GM06990 (cell line): Measurements from ENCODE around the gene ADAT1.

Experiments used
- DNase-seq: peaks from one replicate; pipeline ENCODE4 v3.0.0-alpha.2; 2011; ENCODE audit not compliant: insufficient read length; ENCODE audit errors: extremely low read depth
- H3K27me3 ChIP-seq: replicated peaks from 2 replicates; pipeline ENCODE4 v1.6.0; 2011; ENCODE audit warnings: low read length; ENCODE audit not compliant: control insufficient read depth, insufficient read depth
- H3K36me3 ChIP-seq: 2 replicates; pipeline ENCODE4 v1.5.1; 2011; ENCODE audit warnings: low read length; ENCODE audit not compliant: control insufficient read depth, insufficient read depth
- H3K4me3 ChIP-seq: replicated peaks from 2 replicates; pipeline ENCODE4 v1.5.1; 2011; ENCODE audit warnings: low read depth, mild to moderate bottlenecking, control low read depth, low read length
- TF ChIP-seq, protein P1 (sequence below): IDR thresholded peaks from 2 replicates; pipeline ENCODE4 v1.5.1; 2011; ENCODE audit warnings: low read length, control low read depth, mild to moderate bottlenecking, inconsistent platforms; ENCODE audit not compliant: insufficient read depth, poor library complexity, severe bottlenecking

ADAT1 gene

GRCh38 chr16:75555213-75555706 lies 67.8 kb downstream of the ADAT1 start:
- H3K27me3 ChIP-seq = no peaks in the 10 kb centered on the region
- TF ChIP-seq, protein P1, sequence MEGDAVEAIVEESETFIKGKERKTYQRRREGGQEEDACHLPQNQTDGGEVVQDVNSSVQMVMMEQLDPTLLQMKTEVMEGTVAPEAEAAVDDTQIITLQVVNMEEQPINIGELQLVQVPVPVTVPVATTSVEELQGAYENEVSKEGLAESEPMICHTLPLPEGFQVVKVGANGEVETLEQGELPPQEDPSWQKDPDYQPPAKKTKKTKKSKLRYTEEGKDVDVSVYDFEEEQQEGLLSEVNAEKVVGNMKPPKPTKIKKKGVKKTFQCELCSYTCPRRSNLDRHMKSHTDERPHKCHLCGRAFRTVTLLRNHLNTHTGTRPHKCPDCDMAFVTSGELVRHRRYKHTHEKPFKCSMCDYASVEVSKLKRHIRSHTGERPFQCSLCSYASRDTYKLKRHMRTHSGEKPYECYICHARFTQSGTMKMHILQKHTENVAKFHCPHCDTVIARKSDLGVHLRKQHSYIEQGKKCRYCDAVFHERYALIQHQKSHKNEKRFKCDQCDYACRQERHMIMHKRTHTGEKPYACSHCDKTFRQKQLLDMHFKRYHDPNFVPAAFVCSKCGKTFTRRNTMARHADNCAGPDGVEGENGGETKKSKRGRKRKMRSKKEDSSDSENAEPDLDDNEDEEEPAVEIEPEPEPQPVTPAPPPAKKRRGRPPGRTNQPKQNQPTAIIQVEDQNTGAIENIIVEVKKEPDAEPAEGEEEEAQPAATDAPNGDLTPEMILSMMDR = no peak
- peak overlapping the region; percentile 87 for H3K4me3 ChIP-seq
- no peaks in the 10 kb centered on the region for H3K36me3 ChIP-seq
- DNase-seq = no peak

DNA sequence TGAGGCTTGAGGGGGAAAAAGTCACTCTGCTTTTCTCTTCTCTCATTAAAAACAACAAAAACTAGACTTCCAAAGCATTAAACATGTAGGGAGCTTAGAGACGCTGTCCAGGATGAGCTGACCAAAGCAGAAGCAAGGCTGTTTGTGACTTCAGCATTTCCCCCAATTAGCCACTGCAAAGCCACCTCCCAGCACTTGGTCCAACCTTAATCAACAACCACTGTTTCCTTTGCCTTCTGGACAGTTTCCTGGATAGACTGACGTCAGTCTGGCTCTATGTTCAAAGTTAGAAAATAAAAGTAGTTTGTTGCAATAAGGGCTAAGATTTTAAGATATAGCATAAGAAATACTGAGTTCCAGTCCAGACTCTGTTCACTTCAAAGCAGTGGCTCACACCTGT lies 70.1 kb downstream of the ADAT1 start:
- H3K4me3 ChIP-seq = no peak overlapping the region
- no peak for DNase-seq
- H3K27me3 ChIP-seq = no peaks in the 10 kb centered on the region
- no peaks in the 10 kb centered on the region for H3K36me3 ChIP-seq
- TF ChIP-seq, protein P1 = no peak

- no peaks in the 10 kb centered on the region for H3K27me3 ChIP-seq
- TF ChIP-seq, protein P1 = peak; percentile 72
- DNase-seq = peak; percentile 40
- H3K4me3 ChIP-seq = no peak overlapping the region
- no peaks in the 10 kb centered on the region for H3K36me3 ChIP-seq
Measured at GRCh38 chr16:75550211-75550662, 72.8 kb downstream of the ADAT1 start.
